Measurements from ENCODE around the gene TREML4. TPM values are rescaled to one million over a fixed set of nuclear protein-coding genes. Genes with fewer than 3 reads are reported as not detected.

The TREML4 gene
- total RNA-seq, 1 donor from 2014 or later, result not detected

DNA sequence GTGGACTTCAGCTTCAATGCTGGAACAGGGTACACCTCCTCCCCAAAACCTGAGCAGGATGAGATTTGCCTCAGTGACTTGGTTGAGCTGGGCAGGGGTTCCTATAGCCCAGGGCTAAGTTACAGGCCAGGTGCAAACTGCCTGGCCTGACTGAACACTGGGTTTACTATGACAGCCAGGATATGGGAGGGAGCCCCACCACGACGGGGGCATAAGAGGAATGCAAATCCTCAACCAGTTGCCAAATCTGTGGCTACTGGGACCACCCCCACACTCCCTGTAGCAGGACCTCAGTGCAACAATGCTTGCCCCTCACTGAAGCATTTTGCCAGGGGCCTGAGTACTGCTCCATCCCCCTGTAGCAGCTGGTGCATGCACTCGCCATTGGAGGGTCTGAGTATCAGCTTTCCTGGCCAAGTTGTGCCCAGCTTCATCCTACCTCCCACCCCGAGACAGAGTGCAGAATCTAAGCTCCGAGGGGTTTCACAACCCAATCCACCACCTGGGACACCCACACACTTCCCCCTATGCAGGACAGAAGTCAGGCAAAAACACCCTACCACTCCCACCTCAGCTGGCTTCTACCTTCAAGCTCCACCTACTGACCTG lies 27.6 kb downstream of the TREML4 start:
- DNase-seq, result no peak

DNA sequence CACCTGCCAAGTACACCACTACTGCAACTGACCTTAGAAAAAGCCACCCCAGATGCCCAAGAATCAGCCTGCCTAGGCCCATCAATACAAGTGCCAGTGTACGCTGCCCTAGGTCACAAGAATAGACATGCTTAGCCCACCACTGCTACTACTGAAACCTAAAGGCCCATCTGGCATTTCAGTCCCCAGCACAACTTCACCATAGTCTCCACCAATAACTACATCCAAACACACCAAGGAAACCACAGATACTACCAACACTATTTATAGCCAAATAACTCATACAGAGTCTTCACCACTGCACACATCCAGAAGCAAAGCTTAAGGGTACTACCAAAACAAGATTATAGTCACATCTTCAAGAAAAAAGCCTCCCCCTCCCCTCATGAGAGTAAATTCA lies 28.2 kb downstream of the TREML4 start:
- no peak for DNase-seq

DNA sequence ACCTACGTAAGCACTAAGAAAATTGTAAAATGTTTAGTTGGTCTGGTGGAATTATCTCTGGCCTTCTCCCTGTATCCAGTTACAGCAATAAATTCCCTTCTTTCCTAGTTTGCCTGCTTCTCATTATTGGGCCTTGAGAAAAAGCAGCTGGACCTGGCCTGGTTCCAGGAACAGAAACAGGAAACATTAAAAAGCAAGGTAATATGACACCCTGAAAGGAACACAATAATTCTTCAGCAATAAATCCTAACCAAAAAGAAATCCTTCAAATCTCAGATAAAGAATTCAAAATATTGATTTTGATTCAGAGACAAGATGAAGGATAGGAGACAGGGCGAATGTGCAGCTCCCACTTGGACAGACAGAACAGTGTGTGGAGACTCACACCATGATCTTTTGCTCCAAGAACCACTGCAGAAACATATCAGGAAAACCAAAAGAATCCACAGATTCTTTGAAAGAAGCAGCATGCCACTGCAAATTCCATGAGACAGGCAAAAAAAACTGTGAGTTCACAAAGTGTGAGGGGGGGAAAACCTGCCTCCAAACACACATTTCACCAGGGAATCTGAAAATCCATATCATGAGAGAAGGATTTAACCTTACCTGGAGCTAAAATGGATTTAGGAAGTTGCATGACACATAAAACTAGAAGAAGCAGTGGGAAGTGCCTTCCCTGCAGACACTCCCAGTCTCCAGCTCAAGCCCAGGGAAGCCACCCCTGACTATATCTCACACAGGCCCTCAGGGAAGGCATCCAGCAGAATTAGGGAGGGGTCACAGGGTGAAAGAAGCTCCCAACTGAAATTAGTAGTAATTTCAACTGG lies 29.4 kb downstream of the TREML4 start:
- DNase-seq, result peak; percentile 91

DNA sequence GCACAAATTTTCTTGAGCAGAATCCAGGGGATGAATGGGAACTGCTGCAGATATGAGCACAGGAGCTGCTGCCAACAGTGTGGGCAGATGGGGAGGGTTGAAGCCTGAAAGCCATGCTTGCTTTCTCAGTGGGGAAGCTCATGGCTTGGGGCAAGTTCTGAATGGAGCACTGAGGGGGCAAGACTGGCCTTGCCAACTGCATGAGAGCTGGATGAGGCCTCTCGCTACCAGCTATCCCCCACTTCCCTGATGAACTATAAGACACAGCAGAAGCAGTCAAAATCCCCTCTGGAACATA lies 30.0 kb downstream of the TREML4 start:
- DNase-seq, result no peak

DNA sequence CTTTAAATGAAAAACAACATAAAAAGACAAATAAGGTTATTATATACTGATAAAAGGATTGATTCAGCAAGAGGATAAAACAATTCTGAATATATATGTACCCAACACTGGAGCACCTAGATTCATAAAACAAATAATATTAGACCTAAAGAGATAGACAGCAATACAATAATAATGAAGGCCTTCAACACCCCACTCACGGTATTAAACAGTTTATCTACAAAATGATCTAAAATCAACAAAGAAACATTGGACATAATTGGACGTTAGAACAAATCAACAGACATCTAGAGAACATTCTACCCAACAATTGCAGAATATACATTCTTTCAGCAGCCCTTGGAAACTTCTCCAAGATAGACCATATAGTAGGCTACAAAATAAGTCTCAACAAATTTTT lies 34.3 kb downstream of the TREML4 start:
- DNase-seq, result no peak

DNA sequence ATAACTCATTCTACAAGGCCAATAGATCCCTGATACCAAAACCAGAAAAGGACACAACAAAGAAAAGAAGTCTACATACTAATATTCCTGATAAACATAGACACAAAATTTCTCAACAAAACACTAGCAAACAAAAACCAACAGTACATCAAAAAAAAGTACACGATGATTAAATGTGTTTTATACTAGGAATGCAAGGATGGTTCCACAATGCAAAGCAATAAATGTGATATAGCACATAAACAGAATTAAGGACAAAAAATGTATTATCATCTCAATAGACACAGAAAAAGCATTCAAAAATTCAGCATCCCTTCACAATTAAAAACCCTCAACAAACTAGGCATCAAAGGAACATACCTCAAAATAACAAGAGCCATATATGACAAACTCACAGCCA lies 35.1 kb downstream of the TREML4 start:
- DNase-seq, result no peak

DNA sequence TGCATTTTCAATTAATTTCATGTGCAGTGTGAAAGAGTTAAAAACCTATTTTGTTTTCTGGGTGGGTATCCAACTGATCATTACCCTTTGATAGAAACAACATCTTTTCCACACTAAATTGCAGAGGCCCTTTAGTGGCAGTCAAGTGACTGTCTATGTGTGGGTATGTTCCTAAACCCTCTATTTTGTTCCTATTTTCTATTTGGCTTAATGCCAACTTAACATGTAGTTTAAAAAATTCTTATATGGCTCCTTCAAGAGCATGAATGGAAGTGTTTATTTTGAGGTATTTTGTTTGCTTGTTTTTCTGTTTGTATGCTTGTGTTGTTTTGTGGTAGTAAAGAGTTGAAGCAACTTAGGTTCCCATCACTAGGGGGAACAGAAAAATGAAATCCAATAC lies 38.4 kb downstream of the TREML4 start:
- no peak for DNase-seq

DNA sequence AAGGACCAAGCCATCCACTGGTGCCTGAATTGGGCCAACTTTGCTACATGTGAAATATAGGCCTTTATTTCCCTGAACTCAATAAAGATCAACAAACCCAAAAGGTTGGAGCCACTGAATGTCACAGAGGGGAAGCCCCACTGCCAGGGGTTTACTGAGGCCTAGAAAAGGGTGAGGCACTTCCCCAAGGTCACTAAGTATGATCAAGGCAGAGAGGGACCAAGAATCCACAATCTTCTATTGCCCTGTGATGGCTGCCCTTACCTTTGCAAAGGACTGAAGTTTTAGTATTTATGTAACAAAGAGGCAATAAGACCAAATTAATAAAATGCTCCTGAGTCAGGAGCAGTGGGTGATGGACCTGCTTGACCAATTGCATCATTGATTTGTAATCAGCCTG lies 40.3 kb downstream of the TREML4 start:
- DNase-seq, result no peak

DNA sequence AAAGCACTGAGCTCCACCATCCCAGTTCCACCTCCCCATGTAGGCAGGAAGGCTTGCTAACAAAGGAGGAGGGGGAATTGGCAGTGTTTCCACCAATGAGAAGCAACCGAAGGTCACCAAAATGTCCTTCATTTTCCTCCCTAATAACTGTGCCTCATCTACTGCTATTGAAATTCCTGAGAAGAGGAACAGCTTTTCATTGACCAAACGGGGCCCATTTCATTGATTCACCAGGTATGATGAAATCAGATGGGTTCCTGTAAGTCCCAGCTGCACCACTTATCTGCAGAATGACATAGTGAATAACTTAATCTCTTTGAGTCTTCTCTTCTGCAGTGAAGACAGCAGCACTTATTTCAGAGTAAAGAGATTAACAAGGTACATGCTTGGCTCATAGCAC lies 41.0 kb downstream of the TREML4 start:
- no peak for DNase-seq

DNA sequence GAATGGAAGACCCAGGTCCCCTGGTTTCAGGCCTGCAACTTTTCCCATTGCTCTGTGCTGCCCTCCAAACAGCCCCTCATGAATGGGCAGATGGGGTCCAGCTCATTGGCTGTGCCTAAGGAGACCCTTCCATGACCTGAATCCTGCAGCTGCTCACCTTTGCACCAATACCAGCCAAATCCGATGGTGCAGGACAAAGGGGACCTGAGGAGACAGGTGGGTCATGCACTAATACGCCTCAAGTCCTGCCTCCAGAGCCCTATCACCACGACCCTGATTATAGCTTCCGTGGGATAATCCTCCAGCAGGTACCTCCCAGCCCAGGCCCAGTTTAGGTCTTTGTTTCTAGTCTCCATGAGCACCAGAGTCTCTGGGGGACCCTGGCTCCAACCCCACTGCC lies 41.6 kb downstream of the TREML4 start:
- DNase-seq, result no peak

DNA sequence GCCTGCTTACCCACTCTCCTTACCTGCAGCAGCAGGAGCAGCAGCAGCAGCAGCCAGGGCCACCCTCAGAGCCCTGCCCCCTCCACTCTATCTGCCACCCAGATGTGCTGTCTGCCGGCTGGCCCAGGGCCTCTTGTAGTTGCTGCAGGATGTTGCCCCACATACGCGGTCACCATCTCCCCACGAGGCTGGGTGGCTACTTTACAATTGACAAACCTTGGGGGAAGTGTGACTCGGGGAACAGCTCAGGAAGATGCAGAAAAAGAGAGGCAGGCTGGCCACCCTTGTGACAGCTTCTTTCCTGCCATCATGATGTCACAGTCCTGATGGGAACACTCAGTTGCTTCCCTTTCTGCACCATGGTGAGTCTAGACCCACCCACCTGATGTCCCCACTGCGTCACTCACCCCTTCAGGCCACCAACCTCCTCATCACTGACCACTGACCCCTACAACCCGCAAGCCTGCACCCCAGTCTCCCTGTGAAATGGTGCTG lies 43.8 kb downstream of the TREML4 start:
- no peak for DNase-seq

DNA sequence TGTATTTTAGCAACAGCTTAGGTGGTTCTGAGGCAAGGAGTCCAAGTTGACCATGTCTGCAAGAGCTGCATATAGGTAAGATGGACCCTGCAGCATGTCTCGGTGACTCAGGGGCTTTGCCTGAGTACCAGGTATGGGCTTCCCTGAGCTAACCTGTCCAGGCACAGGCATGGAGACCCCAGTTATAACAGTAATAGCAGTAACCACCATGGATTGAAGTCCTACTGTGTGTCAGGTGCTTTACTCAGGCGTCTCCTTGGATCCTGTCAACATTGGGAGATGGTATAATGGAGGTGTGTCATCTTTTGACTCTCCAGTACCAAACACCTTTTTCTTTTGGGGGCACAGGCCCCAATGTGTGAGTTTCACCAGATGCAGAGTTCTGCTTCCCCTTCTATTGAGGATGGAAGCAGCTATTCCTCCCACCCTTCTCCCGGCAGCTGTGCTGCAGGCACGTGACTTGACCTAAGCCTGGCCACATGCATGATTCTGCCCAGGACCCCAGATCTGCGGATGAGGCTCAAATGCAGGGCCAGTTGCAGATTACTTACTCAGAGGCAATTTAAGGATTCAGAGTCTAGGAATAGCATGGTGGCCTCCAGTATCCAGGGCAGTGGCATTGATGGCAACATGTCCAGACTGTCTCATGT lies 44.6 kb downstream of the TREML4 start:
- no peak for DNase-seq

DNA sequence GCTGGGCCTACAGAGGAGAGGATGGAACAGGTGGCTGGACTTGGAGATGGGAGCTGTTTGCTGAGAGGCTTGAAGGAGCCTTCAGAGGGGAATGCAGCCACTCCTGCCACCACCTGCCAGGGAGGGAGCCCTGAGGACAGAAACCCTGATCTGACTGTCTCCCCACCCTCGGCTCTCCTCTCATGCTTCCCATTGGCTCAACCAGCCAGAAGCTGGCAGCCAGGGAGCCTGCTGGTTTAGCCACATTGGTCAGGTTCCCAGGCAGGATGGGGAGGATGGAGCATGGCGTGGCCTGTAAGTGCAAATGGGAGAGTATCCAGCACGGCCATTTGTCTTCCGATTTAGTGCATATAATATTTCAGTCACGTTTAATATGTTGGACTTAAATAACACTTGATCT lies 45.6 kb downstream of the TREML4 start:
- DNase-seq, result peak; percentile 83

DNA sequence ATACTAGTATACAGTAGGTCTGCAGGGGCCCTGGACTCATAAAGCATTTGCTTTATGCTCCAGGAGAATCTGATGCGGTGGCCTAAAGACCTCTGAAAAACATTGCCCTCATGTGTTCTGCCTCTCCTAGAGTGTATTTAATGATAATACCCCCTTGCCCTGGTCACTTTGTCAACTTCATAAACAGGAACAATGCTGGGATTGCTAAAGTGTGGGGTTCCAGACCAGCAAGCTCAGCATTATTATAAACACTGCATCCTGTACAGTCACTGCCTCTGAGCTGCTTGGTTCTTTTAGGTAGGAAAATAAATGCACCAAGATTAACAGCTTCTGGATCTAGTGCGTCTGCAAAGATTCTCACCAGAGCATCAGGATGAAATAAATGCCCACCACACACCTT lies 46.1 kb downstream of the TREML4 start:
- no peak for DNase-seq

DNA sequence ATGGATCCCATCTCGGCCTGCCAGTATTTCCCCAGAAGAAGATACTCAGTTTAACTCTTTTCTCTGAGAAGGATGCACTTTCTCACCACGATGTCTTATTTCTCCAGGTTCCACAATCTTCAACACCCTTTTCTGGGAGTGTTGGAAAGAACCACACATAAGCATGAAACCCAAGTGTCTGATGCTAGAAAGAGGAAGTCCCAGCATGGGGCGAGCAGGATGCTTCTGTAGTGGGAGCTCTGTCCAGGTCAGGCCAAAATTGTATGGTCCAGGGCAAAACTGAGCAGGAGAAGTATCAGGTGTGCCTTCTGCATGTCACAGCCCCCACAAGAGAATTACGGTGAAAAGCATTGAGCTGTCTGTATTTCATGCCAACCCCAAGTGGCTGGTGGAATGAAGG lies 47.3 kb downstream of the TREML4 start:
- DNase-seq, result no peak

DNA sequence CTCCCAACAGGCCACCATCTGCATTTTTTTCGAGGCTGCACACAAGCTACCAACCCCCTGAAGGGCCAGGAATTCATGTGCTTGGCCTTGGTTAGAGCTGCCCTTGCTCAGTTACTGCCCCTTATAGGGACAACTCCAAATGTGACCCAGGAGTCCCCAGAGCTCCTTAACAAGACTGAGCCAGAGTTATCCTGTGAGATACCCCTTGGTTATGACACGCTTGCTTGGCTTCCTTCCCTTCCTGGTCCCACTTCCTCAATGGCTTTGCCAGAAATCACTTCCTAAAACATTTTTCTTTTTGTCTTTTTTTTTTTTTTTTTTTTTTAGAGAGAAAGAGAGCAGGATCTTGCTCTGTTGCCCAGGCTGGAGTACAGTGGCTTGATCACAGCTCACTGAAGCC lies 49.5 kb downstream of the TREML4 start:
- DNase-seq, result no peak

DNA sequence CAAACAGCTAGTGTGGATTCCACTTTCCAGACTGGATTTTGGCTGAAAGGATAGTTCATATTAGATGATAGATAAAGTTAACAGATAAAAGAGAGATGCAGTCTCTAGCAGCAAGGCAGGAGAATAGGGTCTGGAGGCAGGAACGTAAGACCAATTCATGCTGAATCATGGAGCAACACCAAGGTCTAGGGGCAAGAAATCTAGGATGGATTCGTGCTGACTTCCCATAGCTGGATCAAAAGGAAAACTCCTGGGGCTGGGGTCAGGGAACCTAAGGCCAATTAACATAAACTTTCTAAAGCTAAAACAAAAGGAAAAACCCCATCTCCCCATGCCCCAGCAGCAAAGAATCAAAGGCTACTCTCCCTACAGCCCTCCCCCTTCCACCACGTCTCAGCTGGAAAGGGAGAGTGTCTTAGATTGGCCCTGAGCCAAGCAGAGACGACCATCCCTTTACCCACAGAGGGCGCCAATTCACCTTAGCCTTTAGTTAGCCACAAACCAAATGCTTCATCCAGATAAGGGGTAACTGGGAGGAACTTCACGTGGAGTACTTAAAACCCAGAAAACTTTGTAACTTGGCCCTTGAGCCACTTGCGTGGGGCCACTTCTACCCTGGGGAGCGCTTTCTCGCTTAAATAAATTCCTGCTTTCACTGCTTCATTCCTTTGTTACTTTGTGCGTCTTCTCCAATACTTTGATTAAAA lies 50.7 kb downstream of the TREML4 start:
- DNase-seq, result peak; percentile 79

DNA sequence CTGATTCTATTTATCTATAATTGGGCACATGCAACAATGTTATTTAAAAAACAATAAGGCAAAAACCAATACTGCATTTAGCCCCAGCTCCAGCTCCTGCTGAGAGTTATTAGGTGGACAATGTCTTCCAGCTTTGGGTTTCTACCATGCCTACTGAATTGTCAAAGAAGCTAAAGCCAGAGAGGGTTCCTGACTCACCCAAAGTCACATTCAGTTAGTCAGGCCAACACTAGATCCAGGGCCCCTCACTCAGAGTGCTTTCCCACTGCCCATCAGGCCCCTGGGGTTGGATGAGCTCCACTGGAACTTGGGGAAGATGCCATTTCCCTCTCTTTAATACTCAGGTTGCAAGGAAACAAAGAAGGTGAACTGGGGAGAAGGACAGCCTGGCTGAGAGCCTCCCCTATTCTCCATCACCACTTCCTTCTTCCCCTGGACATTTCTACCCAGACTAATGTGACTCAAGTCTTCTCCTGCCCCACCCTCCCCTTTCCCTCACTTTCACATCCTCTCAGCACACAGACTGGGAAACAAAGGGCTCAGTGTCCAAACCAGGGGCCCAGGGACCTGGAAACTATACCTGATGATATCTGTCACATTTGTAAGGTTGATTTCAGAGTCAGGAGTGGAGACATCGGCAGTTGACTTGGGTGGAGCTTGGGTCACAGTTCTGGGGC lies 52.4 kb downstream of the TREML4 start:
- no peak for DNase-seq

DNA sequence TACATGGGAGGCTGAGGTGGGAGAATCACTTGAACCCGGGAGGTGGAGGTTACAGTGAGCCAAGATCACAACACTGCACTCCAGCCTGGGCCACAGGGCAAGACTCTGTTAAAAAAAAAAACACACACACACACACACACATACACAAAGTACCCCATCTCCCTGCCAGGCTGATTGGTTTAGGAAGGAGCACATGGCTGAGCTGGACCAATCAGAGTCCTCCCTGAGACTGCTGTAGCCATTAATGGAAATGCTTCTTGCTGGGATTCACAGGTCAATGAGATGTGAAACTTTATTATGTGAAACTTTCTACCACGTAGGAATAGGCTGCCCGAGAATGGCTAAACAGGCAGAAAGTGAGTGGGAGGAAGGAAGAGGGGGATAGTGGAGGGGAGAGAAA lies 55.5 kb downstream of the TREML4 start:
- no peak for DNase-seq

DNA sequence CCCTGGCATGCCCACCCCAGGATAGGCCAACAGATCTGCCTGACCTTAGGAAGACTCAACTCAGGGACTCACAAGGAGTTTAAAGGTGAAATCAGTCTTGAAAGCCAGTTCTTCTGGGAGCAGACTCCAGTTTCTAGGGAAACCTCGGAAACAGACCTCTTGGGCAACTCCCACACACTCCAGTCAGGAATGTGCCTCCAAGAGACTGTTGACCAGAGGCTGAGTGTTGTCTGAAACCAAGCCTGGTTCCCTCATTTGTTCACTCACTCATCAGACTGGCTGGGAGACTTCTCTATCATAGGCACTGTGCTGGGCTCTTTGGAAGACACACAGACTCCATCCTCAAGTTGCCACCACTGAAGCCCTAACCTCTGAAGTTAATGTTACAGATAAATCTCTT lies 56.6 kb downstream of the TREML4 start:
- DNase-seq, result no peak

DNA sequence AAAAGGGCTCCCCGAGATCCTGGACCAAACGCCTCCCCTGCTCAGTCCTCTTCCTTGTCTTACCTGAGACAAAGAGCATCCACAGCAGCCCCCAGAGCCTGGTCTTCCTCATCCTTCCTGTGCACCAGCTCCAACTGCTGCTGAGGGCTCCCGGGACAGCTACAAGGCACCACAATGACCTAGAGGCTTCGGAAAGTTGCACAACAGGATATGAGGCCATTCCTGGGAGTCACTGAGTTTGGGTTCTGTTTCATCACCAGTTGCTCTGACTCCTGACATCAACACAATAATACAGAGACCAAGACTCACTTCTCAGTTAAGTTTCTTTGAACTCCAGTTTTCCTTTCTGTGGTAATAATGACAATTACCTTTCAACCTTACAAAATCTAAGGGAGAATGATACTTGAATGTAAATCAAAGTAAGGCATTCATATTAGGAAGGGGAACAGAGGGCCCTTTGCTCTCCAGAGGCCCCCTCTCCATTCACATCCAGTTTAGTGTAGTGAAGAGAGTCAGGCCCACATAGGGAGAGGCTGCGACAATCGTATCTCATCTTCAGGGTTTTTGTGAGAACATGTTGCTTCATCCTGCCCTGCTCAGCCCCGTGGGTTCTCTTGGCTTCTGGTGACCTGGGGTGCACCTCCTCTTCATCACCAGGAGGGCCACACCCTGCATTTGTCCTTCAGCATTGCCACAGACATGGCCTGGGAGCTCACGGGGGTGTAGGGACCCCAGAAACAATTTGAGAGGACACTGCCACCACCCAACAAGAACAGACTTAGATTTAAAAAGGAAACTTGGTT lies 58.6 kb downstream of the TREML4 start, which contains the start of gene TREM1:
Gene TREM1 (minus strand): TSS at position 139 of the 803 bp plus-strand sequence. CDS start 27 bp downstream, at position 112.
- peak; percentile 17 for DNase-seq
